HK-2 (cell line): ENCODE results near the gene TNS3.
"Not testable (repeated sequence)": the region's sequence is repeated elsewhere in the genome, so short reads cannot be mapped to it uniquely, and the experiment has no call there.

Source experiments
- DNase-seq: peaks from one replicate; pipeline ENCODE4 v3.0.0-alpha.2; 2018; ENCODE audit not compliant: unreplicated experiment

TNS3 gene

GRCh38 chr7:47472444-47473157 is 109.3 kb downstream of the TNS3 start:
- DNase-seq, result no peak

GRCh38 chr7:47471831-47472230 is 110.1 kb downstream of the TNS3 start:
- no peak for DNase-seq

GRCh38 chr7:47471358-47471703 is 110.6 kb downstream of the TNS3 start:
- DNase-seq, result no peak

- DNase-seq, result peak; percentile 67
Observed at GRCh38 chr7:47470567-47471357, 111.1 kb downstream of the TNS3 start.

- DNase-seq, result not testable (repeated sequence)
Observed at GRCh38 chr7:47469846-47470245, 112.1 kb downstream of the TNS3 start.

- no peak for DNase-seq
Observed at GRCh38 chr7:47466832-47467231, 115.1 kb downstream of the TNS3 start.

- DNase-seq, result no peak
Observed at GRCh38 chr7:47465191-47465590, 116.7 kb downstream of the TNS3 start.

- no peak for DNase-seq
Observed at GRCh38 chr7:47464266-47464665, 117.6 kb downstream of the TNS3 start.

GRCh38 chr7:47461746-47462145 is 120.2 kb downstream of the TNS3 start:
- no peak for DNase-seq

GRCh38 chr7:47461161-47461560 is 120.8 kb downstream of the TNS3 start:
- no peak for DNase-seq

- no peak for DNase-seq
Observed at GRCh38 chr7:47460251-47460989, 121.5 kb downstream of the TNS3 start.

- DNase-seq, result no peak
Observed at GRCh38 chr7:47458486-47458885, 123.4 kb downstream of the TNS3 start.

GRCh38 chr7:47458057-47458456 is 123.9 kb downstream of the TNS3 start:
- no peak for DNase-seq

- DNase-seq, result no peak
Observed at GRCh38 chr7:47456210-47456955, 125.5 kb downstream of the TNS3 start.

GRCh38 chr7:47455872-47456185 is 126.1 kb downstream of the TNS3 start:
- DNase-seq, result no peak

GRCh38 chr7:47454974-47455871 is 126.7 kb downstream of the TNS3 start:
- no peak for DNase-seq

GRCh38 chr7:47454069-47454973 is 127.6 kb downstream of the TNS3 start:
- DNase-seq, result no peak

GRCh38 chr7:47453093-47454061 is 128.5 kb downstream of the TNS3 start:
- peak; percentile 71 for DNase-seq

GRCh38 chr7:47452715-47453092 is 129.2 kb downstream of the TNS3 start:
- DNase-seq, result no peak
